Activated T-helper 1 cell treated with Interleukin-2 at 50 U/mL for 16 hours (primary cell): Measurements from ENCODE around the gene DMD.

Source experiments
- DNase-seq: peaks from one replicate; pipeline ENCODE4 v3.0.0-alpha.2; 2020; ENCODE audit warnings: low read depth

Gene DMD

DNA sequence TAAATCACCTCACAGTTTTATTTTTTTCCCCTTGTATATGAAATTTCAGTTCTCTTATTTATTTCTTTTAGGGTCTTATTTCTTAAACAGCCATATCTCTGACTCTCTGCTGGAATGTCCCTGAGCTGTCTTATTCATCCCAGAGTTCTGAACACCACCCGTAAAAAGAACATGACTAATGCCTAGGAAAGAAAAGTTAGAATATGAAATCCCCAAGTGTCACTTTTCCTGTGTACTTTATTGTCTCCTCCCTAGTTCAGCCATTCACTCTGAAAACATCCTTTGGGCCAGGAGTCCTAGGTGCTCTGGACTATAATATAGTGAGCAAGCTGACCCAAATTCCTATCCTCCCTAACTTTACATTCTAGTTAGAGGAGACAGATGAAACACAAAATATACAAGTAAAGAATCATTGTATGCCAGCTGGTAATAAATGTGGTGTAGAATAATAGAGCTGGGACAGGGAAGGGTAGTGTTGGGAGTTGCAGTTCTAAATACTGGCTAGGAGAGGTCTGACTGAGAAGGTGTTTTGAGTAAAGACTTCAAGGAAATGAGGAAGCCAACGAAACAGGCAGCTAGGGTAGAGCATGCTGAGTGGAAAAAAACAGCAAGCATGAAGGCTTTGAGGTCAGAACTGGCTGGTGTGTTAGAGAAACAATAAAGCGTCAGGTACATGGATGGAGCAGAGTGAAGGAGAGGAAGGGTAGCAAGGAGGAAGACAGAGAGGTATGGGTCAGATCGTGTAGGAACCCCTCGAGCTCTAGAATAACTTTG lies 2098.9 kb downstream of the DMD start:
- DNase-seq = no peak

DNA sequence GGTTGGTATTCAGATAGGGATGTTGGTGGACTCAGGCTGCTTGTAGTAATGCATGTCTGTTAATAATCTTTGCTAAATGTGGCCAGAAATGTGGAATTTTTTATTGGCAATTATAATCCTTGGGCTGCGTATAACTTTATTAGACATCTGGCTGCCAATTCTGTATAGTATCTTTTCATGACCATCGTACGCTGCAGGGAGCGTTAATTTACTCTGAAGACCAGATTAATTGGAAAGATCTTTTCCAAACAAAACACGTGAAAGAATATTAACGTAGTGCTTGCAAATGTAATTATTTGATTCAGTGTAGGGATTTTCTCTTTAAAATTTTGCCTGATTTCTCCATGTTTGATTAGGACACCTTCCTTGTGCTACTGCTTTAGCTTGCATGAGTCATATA lies 2100.7 kb downstream of the DMD start:
- no peak for DNase-seq

DNA sequence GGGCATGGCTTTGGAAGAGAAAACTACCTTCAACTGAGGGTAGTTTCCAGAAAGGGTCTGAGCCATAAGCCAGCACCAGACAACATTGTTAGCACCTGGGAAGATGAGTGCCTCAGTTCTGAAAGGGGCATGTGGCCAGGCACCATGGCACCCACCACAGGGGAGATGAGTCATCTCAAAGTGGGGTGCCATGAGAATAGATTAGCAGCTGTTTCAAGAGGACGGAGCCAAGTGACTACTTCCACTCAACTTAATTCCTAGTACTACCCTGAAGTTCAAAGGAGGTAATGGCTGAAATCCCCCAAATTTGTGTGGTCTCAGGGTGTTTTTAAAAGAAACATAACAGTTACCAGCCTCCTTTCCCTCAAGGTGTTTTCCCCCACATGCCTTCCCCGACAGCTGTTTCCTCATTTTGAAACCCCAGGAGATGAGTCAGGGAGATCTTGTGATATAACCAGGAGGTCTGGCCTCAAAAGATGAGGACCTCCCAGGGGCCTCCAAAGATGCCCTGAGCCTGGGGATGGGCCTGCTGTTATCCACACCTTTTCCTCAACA lies 2111.7 kb downstream of the DMD start:
- DNase-seq = no peak

DNA sequence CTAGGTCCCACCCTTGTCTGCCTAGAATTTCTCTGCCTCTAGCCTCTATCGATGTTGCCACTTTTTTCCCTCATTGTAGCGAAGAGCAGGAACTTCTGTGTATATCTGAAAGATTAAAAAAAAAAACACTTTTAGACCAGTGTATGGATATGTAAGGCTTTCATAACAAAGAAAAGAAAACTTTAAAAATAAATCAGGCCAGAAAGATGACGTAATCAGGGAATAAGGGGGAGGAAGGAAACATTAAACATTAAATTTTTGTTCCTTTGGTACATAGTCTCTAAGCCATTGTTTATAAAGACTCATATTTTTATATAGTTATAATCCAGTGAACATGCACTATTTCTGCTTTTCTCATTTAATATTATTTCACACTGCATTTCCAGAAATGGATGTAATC lies 2113.3 kb downstream of the DMD start:
- DNase-seq = no peak

DNA sequence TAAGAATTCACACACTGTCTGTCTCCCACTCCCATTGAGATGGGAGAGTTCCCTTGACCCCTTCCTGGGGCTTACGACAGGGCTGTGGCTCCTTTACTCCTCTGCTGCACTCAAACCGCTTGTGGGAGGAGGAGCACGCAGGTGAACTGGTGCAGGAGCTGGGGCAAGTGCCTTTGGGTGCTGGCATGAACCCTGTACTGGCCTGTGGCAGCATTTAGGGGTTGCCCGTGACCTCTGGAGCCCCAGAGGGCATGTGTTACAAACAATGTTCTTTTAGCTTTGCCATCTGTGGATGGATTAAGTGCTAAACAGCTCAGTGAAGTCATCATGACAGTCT lies 2117.7 kb downstream of the DMD start:
- no peak for DNase-seq

DNA sequence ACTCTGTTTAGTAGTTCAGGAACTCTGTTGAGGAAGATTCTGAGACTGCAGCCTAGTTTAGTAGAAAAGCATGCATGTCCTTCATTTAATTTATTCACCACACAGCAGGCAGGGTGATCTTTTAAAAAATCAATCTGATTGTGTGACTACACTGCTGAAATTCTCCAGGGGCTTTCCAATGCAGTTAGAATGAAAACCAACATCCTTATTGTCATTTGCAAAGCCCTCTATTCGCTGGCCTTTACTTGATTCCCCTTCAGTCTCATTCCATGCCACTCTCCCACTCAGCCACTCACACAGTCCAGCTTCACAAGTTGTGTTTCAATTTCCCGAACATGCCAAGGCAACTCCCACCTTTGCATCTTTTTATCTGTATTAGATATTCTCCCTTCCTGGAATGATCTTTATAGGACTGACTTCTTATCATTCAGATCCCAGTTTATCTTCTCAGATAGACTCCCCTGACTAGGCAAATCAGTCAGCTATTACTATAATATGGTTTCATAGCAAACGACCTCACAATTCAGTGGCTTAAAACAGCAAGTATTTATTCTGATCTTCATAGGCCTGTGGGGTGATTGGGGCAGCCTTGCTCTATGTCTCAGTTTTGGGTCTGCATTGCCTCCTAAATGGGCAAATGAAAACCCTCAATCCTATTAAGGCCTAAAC lies 2118.2 kb downstream of the DMD start:
- DNase-seq = no peak

DNA sequence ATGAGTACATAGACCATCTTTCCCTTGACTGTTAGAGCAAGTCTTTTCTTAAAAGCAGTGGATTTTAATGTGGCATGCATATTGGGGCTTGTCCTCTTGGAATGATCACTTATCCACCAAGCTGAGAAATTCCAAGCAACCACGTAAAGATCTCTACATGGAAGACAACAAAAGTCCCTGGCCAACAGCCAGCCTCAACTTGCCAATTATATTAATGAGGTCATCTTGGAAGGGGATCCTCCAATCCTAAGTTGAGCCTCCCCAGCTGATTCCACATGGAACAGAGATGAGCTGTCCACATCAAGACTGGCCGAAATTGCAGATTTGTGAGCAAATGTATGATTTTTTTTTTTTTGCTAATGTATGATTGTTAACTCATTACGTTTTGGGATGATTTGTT lies 2118.9 kb downstream of the DMD start:
- DNase-seq = no peak

DNA sequence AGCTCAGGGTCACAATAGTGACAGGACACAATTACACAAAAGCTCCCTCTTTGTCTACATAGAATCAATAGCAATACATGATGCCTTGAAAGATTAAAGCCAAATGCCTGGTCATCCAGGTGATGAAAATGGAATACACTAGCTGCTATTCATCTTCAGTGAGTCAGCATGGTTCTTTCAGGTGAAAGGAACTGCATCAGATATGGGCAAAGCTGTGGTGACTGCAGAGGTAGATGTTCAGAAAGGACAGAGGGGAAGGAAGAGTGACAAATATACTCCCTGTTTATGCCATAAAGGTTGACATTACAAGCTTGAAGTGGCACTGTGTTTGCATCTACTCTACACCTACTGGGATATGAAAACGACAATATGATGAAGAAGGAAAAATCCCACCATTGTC lies 2119.5 kb downstream of the DMD start:
- DNase-seq = no peak

DNA sequence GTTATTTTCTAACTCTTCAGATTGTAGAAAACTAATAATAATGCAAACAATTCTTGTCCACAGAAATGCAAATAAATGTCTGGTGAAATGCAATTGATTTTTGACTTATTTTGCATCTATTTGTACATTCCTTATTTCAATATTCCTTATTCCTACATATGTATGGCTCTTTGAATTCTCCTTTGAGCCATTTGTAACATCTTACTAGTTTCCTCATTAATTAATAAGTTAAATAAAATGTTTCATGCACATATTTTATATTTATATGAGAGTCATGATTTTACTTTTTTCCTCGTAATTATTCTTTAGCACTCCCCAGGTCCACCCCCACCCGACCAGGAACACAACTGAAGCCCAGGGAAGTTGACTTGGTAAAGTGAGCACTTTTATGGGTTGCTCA lies 2136.8 kb downstream of the DMD start:
- no peak for DNase-seq

DNA sequence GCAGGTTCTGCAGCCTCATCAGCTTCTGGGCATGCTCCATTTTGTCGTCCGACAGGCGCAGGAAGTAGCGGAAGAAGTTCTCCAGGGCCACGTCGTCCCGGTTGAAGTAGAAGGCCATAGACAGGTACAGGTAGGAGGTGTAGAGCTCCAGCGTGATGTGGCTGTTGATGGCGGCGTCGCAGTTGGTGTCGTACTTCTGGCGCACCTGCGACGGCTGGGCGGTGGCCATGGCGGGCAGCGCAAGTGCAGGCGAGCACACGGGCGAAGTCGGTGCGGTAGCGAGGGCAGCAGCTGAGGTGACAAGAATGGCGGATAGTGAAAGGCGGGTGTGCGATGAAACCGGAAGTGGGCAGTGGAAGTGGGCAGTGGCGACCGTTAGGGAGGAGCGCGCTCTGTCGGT lies 2139.6 kb downstream of the DMD start, which contains the start of gene FTHL17:
FTHL17 (minus strand) TSS at position 317 of the 400 bp plus-strand sequence; CDS start at position 229, 88 bp downstream.
- DNase-seq = no peak

DNA sequence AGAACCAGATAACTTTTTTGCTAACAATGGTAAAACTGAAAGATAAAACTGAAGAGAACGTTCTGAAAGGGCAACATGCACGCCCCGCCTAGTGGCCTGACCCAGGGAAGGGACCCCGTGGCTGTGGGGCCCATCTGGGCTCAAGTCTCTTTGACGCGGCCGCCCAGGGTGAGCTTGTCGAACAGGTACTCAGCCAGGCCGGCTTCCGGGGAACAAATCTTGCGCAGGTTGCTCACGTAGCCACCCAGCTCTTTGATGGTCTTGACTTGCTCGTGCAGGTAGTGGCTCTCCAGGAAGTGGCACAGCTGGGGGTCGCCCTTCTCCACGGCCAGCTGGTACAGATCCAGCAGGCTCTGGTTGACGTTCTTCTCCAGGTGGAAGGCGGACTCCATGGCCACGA lies 2140.1 kb downstream of the DMD start:
- DNase-seq = no peak

DNA sequence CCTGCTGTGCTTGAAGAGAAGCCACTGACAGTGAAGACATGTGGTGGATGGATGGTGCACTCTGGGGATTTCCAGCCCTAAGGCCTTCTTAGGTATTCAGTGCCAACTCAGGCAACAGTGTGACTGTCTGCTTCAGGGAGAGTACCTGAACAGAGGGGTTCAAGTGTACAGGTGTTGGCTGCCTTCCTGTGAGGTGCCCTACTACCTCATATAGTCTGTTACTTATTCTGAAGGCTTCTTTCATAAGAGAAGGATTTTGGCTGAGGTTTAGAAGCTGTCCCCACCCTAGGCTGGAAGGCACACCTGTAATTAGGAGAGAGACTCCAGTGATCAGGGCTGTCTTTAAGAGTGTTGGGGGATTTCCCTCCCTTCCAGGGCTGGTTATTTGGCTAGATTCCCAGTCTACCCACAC lies 2141.3 kb downstream of the DMD start:
- no peak for DNase-seq
